Stimulated activated CD4-positive, alpha-beta T cell treated with anti-CD3 and anti-CD28 coated beads, Interleukin-2, amount 100 ng/mL, for 24 hours (primary cell): ENCODE data around the gene ARHGAP9.
"Not testable (repeated sequence)": the region's sequence is repeated elsewhere in the genome, so short reads cannot be mapped to it uniquely, and the experiment has no call there.

Source experiments
- DNase-seq, 2 donors: peaks; one replicate each; pipeline ENCODE4 v3.0.0-alpha.2; 2020

The ARHGAP9 gene

DNA sequence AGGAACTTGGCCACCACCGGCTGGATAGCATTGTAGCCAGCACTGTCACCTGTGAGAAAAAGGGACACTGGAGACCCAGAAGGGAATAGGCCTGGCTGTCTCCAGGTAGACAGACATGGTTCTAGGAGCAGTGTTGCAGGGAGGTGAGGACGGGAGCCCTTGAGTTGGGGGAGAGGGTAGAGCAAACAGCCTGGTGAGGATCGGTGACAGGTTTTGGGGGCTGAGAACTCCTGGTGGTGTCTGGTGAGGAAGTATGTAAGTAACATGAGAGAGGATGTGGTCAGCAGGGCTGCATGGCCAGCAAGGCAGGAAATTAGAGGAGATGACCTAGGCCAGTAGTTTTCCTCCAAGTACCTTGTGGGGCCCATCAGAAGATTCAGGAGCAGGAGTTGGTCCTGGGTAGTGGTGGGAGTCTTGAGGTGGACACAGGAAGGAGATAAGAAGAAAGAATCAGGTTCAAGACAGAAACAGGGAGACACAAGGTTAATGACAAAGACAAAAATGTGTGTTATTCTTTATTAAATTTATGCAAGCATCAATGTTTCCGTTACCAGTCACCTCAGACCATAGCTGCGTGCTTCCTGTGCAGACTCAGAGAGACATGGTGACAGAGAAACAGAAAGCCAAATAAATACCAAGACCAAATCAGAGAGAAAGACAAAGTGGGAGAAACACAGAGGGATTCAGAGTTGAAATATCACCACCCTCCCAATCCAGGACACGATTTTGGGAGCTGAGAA, at the start of gene ARHGAP9:
ARHGAP9 (minus strand) TSS at position 491 of the 740 bp plus-strand sequence; CDS start at position 31, 460 bp downstream.
- DNase-seq: peak in 1 of 2 donors; percentile 61

DNA sequence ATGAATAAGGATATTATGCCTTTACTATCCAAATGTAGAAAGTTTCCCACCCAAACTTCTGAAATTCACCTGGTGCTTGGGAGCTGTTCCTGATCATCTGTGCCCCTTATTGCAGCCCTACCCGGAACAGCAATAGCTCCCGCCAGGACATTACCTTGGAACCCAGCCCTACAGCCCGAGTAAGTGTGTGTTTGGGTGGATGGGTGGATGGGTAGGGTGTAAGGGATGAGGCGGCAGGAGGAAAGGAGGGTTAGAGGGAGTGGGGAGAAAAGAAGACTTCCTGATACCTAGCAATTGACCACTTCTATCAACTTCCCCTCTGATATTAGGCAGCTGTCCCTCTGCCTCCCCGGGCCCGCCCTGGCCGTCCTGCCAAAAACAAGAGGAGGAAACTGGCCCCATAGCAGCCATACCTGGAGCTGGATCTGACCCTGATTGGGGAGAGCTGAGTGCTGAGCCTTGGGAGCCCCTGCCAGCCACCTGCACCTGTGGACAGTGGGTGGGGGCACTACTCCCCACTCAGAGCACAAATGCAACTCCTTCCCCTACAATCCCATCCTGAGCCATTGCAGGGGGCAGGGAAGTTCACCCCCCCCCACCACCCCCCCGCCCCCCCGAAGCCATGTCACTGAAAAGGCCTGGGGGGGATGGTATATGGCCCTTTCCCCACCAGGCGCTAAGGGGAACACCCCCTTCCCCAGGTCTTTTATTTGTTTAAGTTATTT, 49.3 kb upstream of the ARHGAP9 start:
- DNase-seq: no peak

DNA sequence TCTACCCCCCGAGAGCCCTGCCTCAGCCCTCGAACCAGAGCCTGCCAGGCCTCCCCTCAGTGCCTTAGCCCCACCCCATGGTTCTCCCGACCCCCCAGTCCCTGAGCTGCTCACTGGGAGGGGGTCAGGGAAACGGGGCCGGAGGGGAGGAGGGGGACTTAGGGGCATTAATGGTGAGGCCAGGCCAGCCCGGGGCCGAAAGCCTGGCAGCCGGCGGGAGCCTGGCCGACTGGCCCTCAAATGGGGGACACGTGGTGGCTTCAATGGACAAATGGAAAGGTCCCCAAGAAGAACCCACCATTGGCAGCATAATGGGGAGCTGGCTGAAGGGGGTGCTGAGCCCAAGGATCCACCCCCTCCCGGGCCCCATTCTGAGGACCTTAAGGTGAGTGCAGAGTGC, 48.5 kb upstream of the ARHGAP9 start:
- no peak for DNase-seq

DNA sequence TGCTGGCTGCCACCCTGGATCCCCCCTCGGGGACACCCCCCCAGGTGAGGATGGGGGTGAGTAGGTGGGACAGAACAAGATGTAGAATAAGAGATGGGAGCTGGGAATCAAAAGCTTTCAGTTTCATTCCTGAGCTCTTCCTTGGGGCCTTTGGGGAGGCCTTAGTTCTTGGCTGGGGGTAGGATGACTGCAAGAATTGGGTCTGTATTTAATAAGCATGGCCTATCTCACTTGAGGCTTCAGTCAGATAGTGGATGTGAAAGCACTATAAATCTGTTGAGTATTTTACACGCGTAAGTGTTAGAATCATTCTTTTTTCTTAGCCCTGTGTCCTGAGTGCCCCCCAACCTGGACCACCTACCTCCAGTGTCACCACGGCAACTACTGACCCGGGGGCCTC, 47.5 kb upstream of the ARHGAP9 start:
- no peak for DNase-seq

DNA sequence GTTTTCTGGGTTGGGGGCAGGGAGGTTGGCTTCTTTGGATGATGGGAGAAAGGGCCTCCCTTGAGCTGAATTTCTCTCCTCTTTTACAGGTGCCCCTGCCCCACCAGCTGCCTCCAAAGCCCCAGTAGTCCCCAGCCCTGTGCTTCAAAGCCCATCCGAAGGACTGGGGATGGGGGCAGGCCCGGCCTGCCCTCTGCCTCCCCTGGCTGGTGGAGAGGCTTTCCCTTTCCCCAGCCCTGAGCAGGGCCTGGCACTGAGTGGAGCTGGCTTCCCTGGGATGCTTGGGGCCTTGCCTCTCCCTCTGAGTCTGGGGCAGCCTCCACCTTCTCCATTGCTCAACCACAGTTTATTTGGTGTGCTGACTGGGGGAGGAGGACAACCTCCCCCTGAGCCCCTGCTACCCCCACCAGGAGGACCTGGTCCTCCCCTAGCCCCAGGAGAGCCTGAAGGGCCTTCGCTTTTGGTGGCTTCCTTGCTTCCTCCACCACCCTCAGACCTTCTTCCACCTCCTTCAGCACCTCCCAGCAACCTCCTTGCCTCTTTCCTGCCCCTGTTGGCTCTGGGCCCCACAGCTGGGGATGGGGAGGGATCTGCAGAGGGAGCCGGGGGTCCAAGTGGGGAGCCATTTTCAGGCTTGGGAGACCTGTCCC, 46.9 kb upstream of the ARHGAP9 start:
- DNase-seq: no peak

DNA sequence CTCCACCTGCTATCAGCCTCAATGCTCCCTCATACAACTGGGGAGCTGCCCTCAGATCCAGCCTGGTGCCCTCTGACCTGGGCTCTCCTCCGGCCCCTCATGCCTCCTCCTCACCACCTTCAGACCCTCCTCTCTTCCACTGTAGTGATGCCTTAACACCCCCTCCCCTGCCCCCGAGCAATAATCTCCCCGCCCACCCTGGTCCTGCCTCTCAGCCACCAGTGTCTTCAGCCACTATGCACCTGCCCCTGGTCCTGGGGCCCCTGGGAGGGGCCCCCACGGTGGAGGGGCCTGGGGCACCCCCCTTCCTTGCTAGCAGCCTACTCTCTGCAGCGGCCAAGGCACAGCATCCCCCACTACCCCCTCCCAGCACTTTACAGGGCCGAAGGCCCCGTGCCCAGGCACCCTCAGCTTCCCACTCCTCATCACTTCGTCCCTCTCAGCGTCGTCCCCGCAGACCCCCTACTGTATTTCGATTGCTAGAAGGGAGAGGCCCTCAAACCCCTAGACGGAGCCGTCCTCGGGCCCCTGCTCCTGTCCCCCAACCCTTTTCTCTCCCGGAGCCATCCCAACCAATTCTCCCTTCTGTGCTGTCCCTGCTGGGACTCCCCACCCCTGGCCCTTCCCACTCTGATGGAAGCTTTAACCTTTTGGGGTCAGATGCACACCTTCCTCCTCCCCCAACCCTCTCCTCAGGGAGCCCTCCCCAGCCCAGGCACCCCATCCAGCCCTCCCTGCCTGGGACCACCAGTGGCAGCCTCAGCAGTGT, 46.1 kb upstream of the ARHGAP9 start:
- no peak for DNase-seq

DNA sequence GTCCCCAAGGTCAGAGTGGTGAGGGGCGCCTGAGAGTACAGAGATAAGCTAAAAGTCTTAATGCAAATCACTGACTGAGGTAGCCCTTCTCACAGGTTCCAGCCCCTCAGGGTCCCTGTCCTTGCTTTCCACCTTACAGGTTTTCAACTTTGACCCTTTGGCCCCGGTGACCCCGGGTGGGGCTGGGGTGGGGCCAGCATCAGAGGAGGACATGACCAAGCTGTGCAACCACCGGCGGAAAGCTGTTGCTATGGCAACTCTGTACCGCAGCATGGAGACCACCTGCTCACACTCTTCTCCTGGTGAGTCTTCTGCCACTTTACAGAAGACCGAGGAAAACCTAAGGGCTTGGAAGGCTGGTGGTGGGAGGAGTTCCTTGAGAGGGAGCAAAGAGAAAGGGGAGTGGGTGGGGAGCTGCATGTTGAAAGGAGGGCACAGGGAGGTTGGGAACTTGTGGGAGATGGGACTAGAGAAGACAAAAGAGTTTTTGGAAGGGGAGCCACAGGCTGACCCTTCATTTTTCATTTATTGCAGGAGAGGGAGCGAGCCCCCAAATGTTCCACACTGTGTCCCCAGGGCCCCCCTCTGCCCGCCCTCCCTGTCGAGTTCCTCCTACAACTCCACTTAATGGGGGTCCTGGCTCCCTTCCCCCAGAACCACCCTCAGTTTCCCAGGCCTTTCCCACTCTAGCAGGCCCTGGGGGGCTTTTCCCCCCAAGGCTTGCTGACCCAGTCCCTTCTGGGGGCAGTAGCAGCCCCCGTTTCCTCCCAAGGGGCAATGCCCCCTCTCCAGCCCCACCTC, 45.3 kb upstream of the ARHGAP9 start:
- no peak for DNase-seq

DNA sequence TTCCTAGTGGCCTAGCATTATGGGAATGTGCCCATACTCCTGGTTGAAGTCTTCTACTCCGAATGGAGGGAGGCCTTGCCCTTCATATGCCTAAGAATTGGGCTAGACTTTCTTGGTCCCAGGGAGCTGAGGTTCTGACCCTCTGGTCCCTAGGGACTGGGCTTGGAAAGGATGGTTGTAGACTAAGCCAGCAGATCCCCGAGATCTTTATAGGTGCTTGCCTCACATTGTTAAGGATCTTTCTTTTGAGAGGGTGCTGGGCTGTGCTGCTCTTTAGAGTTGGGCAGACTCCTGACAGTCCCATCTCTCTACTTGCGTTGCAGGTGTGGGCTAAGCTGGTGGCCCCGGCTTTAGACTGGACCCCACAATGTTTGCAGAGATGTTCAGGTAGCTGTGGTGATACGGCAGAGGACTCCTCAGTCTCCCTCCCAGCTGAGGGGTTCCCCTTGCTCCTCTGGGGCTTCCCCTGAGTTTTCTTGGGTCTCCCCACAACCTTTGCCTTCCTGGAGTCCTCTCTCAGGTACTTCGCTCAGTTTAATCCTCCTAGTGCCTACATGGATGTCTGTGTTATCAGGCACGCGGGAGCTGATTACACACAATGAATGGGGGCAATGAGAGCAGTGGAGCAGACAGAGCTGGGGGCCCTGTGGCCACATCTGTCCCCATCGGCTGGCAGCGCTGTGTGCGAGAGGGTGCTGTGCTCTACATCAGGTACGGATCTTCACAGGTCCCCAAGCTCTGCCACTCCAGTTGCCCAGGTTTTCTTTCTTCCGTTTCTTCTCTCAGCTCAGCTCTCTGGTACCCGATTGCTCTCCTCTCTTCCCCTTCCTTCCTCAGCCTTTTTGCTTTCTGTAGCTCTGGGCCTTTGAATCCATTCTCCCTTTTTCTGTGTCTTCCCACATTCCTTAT, 44.3 kb upstream of the ARHGAP9 start:
- DNase-seq: no peak

DNA sequence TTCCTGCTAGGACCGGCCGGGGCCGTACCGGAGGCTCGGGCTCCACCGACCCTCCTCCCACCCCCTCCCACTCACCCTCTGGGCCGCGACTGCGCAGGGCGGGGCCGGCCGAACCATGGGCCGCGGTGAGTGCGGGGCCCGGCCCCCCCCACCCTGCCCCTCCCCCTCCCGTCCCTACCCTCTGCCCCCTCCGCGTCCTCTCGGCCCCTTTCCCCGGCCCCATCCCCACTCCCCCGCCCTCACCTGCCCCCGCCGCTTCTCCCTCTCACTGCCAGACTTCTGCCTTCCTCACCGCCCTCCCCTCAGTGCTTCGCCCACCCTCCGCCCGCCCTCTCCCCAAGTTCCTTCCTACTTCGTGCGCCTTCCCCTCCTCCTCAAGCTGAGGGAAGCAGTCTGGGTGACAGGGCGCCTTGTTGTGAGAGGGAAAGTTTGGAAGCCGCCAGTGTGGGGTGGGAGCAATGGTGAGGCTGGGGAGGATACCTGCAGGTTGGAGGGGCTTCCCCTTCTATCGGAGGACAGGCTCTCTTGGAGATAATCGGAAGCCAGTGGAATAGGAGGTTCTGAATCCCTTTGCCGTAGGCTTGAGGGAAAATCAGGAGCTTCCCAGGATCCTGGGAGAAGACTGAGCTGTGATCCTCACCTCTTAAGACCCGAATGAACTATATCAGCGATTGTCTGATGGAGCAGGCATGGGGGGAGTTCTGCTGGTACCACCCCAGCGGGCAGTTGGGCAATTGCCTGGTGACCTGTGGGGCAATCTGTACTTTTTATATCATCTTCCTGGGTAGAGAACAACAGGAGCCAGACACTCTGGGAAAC, 43.4 kb upstream of the ARHGAP9 start:
- DNase-seq: peak; percentile 50 to 51

DNA sequence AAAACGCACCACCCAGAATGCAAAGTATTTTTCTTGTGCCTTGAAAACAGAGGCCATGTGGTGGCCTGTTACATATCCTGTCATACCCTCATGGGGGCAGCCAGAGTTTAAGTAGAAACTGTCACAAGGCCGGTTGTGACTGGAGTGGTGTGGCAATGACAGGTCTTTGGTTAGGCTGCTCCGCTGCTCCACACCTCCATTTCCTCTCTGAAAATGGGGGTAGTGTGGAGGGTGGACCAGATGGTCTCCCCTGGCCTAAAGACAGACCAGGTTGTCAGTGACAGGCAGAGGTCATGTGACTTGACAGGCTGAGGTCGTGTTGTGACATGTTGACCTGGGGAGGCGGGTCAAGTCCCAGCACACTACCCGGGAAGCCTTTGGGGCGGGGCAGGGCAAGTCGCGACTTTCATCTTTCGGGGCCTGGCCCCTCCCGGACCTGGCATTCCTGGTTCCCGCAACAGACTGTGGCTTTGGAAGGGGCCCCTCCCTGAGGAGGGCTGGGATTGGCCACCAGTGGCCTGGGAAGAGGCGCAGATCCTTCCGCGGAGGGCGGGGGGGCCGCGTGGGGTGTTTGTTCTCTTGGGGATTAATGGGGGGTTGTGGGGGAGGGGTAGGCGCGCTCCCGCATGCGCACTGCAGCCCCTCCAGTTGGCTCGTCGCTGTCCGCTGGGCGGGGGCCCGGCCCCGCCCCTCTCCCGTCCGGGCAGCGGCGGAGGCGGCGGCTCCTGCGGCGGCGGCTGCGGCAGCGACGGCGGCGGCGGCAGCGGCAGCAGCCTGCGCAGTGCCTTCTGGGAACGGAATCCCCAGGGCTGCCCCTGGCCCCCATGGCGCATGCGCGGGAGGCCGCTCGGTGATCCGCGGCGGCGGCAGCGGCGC, 42.6 kb upstream of the ARHGAP9 start, which contains the start of gene MBD6:
MBD6 (plus strand) TSS at position 814 of the 876 bp plus-strand sequence. CDS start 1,480 bp downstream, outside the sequence.
- DNase-seq: peak; percentile 89 to 90

DNA sequence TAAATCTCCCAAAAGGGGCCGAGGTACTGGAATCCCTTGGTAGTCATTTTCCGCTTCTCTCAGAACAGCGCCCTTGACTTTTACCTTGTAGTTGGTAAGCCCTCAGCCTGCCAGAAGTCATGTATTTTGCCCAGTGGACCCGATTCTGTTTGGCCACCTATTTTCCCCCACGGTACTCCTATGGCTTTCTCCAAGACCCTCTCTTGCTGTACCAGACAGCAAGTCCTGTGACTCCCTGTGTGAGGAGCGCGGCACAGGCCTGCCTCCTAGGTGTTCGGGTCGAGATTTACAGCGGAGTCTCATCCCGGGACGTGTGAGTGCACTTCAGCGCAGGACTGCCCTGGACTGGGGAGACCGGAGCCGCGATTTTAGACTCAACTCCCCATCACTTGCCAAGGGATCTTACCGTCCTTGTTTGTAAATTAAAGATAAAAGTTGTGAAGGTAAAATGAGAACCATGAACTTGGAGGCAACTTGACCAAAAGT, 41.9 kb upstream of the ARHGAP9 start:
- peak; percentile 24 to 43 for DNase-seq

DNA sequence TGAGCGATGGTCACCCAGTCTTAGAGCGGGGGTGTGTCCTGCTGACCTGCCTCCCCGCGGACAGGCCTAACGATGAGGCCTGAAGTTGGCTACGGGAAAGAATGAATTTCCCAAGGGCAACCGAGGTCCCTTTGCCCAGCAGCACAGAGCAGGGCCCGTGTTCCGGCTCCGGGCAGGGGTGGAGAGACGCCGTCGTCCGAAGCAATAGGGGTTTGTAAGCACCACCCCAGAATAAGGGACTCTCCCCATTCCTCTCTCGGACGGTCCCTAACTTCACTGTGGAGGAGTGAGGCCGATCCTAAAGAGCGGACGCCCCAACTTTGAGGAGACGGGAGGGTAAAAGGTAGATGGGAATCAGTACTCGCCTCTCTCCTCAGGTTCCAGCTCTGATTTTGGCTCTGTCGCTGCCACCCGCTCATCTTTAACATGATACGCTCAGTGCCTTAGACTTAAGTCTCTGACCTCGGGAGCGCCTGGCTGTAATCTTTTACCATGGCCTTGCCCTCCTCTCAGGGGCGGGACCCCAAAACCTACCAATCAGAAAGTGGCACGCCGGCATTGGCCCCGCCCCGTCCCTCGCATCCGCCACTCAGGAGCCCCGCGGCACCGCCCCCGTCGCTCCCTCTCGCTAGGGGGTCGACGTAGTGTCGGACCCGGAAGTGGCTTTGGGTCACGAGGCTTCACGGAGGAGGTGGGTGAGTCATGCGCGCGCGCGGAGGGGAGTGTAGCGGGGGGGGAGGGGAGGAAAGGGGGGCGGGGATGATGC, 40.6 kb upstream of the ARHGAP9 start, which contains the start of gene DDIT3:
DDIT3 (minus strand) TSS at position 462 of the 766 bp plus-strand sequence. CDS start 3,108 bp downstream, outside the sequence.
- peak; percentile 99 to 100 for DNase-seq

DNA sequence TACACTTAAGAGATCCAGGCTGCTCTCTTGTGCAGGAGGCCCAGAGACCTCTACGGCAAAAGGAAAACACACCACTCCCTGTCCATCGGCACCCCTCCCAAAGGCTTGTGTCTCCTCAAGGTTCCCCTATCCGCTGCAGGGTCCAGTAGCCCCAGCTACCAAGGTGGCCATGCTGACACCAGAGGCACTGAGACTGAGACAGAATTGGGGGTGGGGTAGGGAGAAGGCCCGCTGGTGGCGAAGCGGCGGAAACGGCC, 40.1 kb upstream of the ARHGAP9 start:
- peak; percentile 36 to 42 for DNase-seq

DNA sequence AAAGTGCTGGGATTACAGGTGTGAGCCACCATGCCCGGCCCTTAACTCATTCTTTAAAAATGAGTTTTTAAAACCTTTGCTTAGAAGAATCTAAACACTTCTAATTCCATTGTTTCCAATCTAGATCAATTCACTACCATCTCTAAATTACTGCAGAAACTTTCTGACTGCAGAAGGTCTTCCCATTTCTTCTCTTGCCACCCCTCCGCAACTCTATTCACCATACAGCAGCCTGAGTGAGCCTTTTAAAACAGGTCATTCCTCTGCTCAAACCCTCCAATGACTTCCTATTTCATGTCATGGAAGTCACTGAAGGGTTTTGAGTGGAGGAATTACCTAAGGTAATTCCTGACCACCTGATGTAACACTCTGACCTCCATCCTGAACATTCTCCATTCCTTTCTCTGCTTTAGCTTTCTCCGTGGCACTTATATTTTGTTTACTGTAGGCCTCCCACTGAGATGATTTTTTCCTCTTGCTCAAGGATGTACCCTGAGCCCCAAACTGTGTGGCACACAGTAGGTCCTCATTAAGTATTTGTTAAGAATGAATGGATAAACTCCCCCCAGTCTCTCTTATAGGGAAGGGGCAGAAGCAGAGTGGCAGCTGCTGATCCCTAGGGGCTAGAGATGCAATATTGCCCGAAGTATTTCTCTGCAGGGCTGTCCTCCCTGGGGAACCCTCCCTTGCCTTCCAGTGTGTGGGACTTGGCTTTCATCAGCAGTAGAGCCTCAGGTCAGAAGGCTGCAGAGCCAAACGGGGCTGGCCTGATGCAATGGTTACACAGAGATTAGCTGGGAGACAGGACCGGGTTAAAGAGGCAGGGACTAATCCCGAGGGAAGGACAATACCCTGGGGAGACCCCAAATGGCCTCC, 39.5 kb upstream of the ARHGAP9 start:
- peak; percentile 20 to 28 for DNase-seq

DNA sequence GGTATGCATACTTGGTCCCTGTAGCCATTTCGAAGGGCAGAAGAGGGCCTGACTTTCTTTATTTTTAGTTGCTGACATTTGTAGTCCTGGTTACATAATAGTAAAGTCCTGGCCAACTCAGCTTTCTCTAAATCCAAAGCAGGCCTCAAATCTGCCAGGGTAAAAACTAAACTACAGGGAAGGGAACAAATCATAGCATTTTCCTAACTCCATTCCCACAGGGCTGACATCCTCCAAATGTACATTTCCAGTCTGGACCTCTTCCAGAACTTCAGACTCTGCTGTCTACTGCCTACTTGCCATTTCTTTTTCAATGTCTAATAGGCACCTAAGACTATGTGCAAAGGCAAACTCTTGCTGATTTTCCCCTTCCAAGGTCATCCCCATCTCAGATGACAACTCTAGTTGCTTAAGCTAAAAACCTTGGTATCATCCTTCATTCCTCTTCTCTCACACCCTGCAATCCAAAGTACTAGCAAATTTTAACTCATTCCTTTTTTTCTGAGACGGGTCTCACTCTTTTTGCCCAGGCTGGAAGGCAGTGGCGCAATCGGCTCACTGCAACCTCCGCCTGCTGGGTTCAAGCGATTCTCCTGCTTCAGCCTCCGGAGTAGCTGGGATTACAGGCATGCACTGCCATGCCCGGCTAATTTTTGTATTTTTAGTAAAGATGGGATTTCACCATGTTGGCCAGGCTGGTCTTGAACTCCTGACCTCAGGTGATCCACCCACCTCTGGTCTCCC, 38.7 kb upstream of the ARHGAP9 start:
- DNase-seq: no peak

DNA sequence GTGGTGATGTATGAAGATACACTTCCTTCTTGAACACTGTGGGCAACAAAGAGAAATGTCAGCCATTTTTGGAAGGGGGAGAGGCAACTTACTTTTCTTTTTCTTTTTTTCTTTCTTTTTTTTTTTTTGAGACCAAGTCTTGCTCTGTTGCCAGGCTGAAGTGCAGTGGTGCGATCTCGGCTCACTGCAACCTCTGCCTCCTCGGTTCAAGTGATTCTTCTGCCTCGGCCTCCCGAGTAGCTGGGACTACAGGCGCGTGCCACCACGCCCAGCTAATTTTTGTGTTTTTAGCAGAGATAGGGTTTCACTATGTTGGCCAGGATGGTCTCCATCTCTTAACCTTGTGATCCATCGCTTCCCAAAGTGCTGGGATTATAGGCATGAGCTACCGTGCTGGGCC, 38.1 kb upstream of the ARHGAP9 start:
- not testable (repeated sequence) for DNase-seq
